HG03103 (cell line): Measurements from ENCODE around the gene HAUS6.
A peak's percentile ranks its signal among the peaks of the same experiment; 100 is the strongest.
"Not testable (repeated sequence)": the region's sequence is repeated elsewhere in the genome, so short reads cannot be mapped to it uniquely, and the experiment has no call there.

Experiments
- ATAC-seq: cut with Tn5 transposase; IDR thresholded peaks from one replicate; pipeline ENCODE4 v1.9.1; 2021; ENCODE audit warnings: low read depth; ENCODE audit not compliant: unreplicated experiment

HAUS6 gene

DNA sequence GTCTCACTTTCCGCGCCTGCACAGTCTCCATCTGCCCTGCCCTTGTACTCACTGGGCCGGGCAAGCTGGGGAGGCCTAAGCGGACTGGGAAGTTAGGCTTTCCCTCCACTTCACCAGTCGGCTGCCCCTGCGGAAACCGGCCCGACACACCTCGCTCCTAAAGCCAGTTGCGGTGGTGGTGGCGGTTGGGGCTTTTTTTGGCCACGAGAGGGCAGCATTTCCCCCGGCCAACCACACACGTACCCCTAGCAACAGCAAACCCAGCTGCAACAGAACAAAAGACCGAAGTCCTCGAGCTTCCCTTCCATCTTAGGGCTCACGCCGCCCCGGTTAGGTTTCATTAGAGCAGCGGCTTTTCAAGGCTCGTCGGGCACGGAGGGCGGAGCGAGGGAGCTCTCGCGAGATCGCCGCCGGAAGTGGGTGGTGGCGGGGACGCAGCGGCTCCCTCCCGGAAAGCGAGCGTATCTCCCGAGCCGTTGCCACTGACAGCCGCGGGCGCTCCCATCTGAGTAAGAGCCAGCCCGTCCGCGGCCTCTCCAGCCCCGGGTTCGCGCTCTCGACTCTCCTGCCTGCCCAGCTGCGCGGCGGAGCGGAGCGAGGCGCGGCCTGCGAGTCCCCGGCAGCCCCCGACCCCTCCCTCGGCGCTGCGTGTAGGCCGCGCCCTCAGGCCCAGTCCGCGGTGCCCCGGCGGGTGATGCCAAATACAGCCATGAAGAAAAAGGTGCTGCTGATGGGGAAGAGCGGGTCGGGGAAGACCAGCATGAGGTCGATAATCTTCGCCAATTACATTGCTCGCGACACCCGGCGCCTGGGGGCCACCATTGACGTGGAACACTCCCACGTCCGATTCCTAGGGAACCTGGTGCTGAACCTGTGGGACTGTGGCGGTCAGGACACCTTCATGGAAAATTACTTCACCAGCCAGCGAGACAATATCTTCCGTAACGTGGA is 53.5 kb downstream of the HAUS6 start, which contains the start of gene RRAGA:
Gene RRAGA (plus strand): TSS at position 462 of the 951 bp plus-strand sequence. CDS start 233 bp downstream, at position 695.
- ATAC-seq = peak; percentile 85

DNA sequence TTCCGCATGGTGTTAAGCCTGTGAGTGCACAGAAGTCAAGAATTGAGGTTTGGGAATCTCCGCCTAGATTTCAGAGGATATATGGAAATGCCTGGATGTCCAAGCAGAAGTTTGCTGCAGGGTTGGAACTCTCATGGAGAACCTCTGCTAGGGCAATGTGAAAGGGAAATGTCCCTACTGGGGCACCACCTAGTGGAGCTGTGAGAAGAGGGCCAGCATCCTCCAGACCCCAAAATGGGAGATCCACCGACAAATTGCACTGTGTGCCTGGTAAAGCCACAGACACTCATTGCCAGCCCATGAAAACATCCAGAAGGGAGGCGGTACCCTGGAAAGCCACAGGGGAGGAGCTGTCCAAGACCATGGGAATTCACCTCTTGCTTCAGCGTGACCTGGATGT is 66.1 kb downstream of the HAUS6 start:
- no peak for ATAC-seq

DNA sequence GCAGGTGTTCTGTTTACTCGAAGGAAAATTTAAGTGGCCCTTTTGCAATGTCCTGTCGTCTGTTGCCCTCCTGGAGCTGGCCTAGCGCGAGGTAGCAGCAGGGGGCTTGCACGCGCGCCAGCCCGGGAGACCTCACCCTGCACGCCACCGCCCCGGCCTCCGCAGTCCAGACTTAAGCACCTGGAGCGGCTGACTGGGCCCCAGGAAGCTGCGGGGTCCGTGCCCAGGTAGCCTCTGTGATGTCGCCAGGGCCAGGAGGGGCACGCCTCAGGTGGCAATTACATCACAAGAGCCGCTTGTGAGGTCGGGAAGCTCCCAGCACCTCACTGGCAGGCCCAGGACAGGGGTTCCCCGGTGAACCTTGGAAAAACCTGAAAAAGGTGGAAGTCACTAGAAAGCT is 69.7 kb downstream of the HAUS6 start, which contains the start of gene SAXO1:
Gene SAXO1 (minus strand): TSS at position 195 of the 400 bp plus-strand sequence. CDS start 301 bp downstream, outside the sequence.
- ATAC-seq = no peak

DNA sequence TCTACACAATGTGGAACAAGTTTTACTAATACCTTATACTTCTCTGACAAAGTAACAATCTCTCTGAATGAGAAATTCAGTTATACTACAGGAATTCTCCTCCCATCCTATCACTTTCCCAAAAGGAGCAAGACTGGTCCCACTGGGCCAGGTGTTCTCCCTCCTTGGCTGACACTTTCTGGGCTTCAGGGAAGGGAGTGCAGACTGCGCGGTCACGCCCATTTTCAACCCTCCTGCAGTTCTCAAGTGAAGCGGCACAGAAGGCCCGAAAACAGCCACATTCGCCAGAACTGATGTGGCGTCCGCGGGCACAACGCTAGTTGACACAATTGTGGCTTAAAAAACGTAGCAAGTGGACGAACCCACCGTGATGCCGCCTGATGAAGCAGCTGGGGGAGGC is 70.3 kb downstream of the HAUS6 start:
- ATAC-seq = no peak

DNA sequence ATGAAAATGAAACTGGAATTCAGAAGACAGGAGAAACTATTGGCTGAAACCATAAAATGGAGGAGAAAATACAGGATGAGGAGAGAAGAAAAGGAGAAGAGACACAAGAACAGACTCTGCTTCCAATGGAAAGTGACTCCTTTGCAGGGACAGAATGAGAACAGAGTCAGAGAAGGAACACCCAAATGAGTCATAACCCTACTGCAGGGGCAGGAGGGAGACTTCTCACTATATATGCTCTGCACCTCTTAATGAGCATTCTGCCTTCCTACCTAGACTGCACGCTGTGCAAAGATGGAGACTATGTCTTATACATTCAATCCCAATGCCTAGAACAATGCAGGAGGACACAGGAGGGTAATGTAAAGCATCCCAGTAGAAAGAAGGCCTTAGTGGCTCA is 71.8 kb downstream of the HAUS6 start:
- ATAC-seq = no peak

DNA sequence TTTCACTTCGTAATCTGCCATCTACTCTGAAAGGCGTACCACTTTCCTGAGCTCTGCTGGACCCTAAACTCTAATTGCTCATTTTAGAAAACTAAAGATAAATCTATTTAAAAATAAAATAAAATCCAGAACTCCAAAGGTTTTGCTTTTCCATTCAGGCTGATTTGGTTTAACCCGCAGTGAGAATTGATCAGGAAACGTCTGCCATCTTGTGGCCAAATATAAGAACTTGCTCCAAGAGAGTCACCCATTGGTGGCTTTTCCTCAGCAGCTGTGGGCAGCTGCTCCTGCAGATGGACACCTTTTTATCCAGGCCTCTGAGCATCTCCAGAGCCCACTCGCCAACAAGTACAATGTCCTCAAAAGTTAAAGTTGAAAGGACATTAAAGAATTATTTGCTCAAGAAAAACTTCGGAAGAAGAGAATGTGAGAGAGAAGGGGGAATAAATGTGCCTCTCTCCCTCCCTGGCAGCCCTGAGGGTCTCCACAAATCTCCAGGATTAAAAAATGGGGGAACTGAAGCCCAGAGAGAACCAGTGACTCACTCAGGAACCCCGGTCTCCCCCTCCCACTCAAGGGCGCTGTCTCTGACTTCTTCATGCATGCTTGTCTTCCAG is 73.8 kb downstream of the HAUS6 start:
- peak; percentile 69 for ATAC-seq

DNA sequence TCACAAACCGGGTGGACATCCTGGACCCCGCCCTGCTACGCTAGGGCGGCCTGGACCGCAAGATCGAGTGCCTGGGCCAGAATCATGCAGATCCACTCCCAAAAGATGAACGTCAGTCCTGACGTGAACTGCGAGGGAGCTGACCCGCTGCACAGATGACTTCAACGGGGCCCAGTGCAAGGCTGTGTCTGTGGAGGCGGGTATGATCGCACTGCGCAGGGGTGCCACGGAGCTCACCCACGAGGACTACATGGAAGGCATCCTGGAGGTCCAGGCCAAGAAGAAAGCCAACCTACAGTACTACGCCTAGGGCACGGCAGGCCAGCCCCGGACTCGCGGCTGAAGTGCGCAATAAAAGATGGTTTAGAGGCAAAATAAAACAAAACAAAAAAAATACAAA is 74.9 kb downstream of the HAUS6 start:
- no peak for ATAC-seq

DNA sequence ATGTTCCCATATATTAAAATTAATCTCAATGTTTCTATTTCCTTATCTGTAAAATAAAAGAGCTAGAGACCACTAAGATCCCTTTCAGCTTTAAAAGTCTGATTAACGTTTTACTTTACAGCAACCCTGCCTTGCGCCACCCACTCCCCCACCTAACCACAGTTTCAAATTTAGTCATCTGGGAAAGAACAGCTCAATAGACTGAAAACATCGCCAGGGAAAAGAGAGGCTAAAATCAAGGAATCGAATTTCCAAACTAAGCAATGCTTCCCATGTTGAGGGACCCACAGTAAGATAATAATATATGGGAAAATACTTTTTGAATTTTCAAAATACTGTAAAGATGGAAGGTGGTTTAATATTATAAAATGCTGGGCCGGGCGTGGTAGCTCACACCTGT is 76.3 kb downstream of the HAUS6 start:
- ATAC-seq = no peak

DNA sequence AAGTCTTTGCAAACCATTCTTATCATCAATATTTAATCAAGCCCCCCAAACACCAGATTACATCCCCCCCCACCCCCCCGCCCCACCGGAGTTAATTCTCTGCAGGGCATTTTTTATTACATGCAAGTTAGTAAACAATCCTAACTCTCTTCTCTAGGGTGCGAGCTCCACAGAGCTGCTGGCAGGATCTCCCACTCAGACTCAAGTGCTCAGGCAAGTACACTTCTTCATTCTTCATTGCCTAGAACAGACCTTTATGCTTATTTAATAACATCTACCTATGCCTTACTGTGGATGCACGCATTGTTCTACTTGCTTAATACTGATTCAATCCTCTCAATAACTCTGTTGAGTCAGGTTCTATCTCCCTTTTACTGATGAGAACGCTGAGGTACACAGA is 79.6 kb downstream of the HAUS6 start:
- no peak for ATAC-seq

DNA sequence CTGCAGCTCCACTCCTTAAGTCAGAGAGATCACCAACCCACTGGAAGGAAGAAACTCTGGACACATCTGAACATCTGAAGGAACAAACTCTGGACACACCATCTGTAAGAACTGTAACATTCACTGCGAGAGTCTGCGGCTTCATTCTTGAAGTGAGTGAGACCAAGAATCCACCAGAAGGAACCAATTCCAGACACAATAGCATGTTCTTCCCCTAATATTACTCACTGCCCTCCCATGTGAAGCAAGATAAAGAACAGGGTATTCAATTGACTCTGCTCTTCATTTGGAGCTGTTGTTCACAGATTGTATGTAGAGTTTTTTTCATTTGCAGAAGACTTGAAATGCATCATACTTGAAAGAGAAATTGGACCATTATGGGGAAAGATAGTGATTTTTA is 80.5 kb downstream of the HAUS6 start:
- no peak for ATAC-seq

DNA sequence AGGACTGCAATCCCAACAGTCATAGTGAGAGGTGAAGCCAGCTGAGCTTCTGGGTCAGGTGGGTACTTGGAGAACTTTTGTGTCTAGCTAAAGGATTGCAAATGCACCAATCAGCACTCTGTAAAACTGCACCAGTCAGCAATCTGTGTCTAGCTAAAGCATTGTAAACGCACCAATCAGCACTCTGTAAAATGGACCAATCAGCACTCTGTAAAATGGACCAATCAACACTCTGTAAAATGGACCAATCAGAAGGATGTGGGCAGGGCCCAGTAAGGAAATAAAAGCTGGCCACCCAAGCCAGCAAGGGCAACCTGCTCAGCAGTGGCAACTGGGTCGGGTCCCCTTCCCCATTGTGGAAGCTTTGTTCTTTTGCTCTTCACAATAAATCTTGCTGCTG is 81.1 kb downstream of the HAUS6 start:
- not testable (repeated sequence) for ATAC-seq

DNA sequence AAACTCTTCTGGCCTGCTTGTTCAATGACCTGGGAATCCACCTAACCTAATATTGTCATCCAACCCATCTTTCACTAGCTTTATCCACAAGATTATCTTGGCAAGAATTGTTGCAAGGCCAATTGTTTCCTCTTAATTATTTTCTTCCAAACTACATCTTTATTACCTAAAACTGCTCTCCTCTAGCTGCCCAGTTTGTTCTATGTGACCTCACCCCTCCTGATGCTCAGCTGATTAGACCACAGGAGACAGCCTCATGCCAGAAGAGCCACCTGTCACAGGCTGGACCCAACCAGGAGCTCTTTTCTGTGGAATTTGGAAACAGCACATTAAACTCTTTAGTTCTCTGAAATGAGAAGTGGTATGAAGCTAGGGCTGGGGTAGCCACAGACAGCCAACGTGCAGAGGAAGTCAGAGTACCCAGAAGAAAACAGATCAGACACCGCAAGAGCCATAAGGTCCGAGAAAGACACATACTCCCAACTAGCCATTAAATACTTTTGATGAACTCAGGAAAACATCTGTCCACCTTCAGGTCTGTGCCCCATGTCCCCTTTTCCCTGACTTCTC is 81.7 kb downstream of the HAUS6 start:
- ATAC-seq = no peak

DNA sequence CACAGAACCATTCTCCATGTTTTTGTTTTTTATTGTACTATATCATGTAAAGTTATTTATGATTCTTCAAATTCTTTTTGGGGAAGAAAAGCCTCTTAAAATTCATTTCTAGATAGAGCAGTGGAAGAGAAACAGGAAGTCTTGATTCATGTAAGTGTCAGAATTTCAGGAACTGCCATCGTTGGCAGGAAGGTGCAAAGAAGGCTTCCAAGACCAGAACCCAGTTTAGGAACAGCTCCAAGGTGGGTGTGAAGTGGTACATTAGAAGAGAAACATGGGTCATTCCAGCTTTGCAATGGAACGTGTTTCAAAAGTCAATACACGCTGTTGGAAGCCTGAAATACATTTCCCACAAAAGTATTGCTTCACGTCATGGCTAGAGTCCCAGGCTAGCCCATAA is 84.5 kb downstream of the HAUS6 start:
- no peak for ATAC-seq

DNA sequence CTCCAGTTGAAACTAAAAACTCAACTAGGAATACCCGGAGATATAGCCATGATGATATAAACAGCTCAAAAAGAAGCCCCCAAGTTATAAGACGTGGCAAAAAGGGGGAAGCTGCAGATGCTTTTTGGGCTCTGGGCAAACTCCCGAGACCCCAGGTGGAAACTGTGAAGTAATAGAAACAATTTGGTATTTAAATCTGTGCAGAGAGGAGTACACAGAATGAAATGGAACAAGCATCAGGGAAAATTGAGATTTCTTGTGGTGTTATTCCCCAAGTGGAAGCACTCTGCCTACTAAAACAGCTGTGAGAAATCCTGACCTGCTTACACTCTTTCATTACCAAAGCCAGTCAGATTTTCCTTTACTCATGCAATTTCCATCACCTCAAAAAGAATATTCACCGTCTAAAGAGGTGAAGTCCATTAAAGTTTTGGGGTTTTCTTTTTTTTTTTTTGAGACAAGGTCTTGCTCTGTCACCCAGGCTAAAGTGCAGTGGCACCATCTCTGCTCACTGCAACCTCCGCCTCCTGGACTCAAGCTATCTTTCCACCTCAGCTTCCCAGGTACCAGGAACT is 93.2 kb downstream of the HAUS6 start:
- no peak for ATAC-seq
